Activated CD4-positive, CD25-positive, alpha-beta regulatory T cell treated with anti-CD3 and anti-CD28 coated beads, Interleukin-2, amount 50 U/mL, for 16 hours (primary cell): ENCODE measurements around the gene KHNYN.
A peak's percentile ranks its signal among the peaks of the same experiment; 100 is the strongest.
"Not testable (repeated sequence)": the region's sequence is repeated elsewhere in the genome, so short reads cannot be mapped to it uniquely, and the experiment has no call there.

Experiments
- DNase-seq: peaks from one replicate; pipeline ENCODE4 v3.0.0-alpha.2; 2020; ENCODE audit warnings: low read depth, low spot score

The KHNYN gene

DNA sequence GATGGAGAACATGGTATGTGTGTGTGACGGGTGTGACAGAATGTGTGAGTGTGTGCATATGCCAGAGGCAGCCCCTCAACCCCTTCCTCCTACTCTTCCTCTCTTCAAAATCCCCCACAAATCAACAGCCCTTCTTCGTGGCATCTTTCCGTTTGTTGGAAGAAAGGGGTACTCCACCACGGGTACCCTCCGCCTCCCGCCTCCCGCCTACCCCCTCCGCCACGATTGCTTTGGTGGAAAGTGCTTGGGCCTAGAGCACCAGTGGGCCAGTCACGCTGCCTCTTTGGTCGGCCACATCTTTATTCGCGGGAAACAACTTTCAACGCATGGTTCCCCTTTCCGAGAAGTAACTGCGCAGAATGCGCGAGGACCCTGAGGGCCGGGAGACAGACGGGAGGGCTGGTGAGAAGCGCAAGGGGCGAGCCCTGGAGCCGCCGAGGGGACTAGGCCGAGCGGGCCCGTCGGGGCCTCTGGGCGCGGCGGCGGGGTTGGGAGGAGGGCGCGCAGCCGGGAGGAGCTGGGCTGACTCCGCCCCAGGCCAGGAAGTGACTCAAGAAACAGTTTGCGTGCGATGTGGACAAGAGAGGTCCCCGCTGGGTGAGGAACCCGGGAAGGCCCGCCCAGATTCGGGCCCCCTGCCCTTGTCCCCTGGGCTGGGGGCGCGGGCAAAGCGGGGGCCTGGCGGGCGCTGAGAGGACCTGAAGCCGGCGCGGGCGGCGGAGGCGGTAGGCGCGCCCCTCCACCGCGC, at the start of gene KHNYN, which contains the start of gene CBLN3:
Gene KHNYN (plus strand): TSS at position 560 of the 748 bp plus-strand sequence. CDS start 777 bp downstream, outside the sequence.
Gene CBLN3 (minus strand): TSS at position 274 of the 748 bp plus-strand sequence. CDS start 614 bp downstream, outside the sequence.
- DNase-seq: peak; percentile 73

DNA sequence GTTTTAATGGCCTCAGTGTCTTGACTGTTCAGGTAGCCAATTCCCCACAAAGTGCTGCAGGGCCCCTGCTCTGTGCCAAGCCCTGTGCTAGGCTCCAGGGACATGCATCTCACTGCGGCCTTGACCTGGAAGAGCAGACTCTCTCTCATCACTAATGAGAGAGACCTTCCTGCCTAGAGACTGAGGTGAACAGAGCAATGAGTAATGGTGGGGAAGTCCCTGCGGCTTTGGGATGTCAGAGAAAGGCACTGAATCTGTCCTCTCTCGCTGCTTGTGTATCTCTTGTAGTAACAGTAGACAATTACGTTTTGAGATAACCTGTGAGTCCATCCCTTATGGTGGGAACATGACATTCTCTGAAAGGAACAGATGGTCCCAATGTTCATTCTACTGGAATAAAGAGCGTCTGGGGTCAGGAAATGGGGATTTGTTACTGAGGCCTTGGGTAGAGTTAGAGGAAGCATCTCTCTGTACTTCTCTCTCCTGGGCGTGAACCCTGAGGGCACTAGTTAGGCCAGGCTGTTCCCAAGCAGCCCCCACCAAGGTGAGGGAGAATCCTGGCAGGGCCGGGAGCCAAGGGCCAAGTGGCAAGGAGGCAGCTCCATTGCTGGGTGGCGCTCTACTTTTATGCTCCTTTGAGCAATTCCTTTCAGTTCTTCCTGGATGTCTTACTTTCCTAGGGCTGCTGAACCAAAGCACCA, 48.2 kb upstream of the KHNYN start:
- DNase-seq: no peak

DNA sequence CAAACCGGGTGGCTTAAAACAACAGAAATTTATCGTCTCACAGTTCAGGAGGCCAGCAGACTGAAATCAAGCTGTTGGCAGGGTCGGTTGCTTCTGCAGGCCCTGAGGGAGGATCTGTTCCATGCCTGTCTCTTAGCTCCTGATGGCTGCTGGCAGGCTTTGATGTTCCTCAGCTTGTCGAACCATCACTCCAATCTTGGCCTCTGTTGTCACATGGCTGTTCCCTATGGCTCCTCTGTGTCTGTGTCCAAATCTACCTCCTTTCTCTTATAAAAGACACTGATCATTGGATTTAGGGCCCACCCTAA, 47.7 kb upstream of the KHNYN start:
- DNase-seq: no peak

DNA sequence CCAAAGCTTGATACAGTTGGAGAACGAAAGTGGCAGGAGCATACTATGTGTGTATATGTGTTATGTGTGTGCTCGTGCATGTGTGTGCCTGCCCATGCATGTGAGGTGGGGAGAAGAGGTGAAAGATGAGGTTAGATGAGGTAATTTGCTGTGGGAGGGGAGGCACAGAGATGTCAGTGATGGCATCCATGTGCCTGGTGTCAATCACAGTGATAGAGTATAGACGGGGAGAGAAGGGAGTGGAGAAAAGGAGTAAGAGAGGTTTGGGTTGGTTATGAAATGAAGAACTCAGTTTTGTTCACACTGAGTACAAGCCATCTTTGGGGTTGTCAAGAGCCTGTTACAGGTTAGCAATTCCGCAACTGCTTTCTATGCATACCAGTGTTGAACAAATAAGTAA, 45.6 kb upstream of the KHNYN start:
- DNase-seq: no peak

DNA sequence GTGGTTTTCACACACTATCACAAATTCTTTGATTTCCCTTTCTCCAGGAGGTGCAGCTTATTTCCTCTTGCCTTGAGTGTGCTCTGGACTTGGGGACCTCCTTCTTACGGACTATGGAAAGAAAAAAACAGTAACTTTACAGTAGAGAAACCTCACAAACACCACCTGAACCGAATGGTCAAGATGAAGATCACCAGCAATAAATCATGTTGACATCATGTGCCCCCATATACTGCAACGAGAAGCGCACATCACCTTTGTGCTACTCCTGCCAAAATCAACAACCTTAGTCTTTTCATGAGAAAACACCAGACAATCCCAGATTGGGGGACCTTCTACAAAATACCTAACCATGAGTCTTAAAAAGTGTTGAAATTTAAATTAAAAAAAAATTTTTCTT, 44.2 kb upstream of the KHNYN start:
- no peak for DNase-seq

DNA sequence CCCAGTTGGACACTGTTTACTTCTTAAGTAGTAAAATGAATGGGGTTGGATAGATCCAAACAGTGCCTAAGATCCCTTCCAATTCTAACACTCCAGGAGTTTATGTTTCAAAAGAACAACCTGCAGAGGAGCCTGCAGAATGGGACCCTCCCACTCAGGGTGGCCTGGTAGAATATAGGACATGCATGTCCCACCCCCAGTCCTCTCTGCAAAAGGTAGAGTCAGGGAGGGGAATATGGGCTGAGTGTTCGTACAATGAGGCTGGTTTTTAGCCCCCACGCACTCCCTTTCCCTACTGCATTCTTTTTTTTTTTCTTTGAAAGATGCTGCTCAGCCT, 42.8 kb upstream of the KHNYN start:
- DNase-seq: no peak

DNA sequence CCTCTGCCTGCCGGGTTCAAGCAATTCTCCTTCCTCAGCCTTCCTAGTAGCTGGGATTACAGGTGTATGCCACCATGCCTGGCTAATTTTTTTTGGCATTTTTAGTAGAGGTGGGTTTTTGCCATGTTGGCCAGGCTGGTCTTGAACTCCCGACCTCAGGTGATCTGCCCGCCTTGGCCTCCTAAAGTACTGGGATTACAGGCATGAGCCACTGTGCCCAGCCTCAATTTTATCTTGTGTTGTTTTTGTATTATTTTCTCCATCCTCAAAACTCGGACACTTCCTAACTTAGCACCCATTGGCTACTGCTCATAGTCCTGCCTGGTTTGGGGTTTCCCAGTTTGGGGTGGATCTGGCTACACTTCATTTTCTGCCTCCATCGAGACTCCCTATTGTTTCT, 42.2 kb upstream of the KHNYN start:
- not testable (repeated sequence) for DNase-seq

DNA sequence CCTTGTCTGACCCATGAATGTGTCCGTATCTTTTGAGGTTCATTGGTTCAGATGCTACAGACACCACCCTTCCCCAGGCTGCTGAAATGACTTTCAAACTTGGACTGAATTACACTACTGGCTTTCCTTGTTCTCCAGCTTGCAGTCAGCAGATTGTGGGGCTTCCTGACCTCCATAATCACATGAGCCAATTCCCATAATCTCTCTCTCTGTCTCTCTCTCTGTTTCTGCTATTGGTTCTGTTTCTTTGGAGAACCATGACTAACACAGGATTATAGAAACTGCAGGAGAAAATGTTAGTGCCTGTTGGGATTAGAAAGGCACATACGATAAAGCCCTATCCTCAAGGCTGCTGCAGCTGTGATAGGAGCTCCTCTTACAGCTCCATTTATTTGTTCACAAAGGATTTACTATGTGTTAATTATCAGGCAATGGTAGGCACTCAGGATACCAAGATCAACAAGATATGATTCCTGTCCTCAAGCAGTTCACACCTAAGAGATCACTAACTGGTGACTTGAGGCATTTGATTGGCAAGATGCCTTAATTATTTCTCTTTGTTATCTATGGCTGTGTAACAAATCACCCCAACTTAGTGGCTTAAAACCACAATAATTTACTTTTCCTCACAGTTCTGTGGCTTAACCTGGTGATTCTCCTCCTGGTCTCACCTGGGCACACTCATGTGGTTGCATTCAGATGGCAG, 41.1 kb upstream of the KHNYN start:
- no peak for DNase-seq

DNA sequence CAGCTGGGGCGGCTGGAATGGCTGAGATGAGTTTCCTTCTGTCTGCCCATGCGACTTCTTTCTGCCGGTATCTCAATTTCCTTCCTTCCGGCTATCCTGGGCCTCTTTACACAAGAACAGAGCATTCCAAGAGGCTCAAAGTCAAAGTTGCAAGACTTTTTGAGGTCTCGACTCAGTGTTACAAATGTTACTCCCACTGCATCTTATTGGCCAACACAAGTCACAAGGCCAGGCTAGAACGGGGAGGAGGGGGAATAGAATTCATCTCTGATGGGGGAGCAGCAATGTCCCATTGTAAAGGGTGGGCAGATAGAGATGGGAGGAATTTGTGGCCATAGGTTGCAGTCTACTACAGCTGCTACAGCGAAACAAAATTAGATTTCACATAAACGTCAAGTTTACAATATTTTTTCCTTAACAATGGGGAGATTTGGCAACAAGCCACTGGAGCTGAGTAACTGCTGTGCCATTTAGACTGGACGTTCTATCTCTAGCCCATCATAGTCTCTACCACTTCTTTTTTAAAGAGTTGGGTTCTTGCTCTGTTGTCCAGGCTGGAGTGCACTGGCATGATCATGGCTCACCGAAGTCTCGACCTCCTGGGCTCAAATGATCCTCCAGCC, 40.4 kb upstream of the KHNYN start:
- DNase-seq: no peak

DNA sequence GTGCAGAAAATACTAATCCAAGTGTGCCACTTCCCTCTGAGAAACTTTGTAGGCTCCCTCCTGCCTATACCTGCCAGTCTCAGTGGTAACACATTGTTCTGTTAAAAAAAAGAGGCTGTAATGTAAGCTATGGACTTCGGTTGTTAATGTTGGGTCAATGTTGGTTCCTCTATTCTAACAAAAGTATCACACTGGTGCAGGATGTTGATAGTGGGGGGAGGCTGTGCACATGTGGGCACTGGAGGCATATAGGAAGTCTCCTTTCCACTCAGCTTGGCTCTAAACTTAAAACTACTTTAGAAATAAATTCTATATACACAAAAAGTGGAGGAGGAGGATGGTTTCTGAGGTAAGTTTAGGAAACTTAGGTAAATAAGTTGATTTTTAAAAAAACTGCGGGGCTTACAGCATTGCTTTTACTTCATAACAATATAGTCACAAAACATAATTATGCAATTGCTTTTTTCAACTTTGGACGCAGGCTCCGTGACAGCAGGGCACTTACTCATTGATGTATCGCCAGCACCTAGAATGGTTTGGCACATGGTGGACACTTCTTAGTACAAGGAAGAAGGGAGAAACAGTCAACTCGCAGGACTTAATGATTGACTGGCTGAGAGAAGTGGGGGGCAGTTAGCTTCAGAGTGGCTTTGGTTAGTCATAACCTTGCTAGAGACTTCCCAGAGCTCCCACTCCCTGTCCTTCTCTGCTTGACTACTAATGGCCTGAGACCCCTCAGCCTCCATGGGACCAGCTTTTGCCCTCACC, 38.9 kb upstream of the KHNYN start:
- no peak for DNase-seq

DNA sequence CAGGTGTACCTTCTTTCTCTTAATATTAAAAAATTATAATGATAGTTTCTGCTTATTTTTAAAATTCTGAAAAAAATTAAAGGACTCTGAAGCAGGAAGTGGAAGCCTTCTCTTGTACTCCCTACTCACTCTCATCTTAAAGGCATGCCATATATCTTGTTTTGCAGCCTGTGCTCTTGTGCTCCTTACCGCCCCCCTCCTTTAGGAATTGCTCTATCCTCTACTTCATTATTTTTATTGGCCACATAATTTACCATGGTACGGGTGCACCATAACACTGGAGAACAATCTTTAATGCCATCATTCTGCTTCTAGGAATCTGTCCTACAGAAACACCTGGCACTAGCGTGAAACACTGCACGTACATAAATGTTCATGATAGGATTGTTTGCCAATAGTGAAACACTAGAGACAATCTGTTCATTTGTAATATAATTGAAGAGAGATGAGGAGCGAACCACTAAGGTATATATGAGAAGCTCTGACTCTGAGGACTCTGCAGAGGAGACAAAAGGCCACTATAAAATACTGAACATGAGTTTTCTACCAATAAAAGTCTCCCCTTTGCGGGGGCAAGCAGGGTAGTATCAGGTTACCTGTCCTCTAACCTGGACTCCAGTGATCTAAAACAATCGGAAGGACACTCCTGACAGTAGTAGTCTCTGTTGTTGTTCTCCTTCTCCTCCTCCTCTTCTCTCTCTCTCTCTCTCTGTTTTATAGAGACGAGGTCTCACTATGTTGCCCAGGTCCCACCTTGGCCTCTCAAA, 37.2 kb upstream of the KHNYN start:
- no peak for DNase-seq

DNA sequence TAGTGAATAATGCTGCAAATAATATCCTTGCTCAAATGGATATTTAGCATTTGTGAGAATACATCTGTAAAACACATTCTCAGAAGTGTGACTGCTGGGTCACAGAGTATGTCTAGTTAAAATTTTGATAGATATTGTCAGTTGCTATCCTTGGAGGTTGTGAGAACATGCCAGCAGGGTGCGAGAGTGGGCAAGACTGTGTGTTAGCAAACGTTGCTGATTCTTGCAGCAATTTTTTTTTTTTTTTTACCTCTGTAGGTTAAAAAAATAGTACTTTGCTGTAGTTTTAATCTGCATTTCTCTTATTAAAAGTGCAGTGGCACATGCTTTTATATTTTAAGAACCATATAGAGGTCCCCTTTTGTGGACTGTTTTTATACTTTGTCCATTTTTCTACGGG, 35.5 kb upstream of the KHNYN start:
- no peak for DNase-seq

DNA sequence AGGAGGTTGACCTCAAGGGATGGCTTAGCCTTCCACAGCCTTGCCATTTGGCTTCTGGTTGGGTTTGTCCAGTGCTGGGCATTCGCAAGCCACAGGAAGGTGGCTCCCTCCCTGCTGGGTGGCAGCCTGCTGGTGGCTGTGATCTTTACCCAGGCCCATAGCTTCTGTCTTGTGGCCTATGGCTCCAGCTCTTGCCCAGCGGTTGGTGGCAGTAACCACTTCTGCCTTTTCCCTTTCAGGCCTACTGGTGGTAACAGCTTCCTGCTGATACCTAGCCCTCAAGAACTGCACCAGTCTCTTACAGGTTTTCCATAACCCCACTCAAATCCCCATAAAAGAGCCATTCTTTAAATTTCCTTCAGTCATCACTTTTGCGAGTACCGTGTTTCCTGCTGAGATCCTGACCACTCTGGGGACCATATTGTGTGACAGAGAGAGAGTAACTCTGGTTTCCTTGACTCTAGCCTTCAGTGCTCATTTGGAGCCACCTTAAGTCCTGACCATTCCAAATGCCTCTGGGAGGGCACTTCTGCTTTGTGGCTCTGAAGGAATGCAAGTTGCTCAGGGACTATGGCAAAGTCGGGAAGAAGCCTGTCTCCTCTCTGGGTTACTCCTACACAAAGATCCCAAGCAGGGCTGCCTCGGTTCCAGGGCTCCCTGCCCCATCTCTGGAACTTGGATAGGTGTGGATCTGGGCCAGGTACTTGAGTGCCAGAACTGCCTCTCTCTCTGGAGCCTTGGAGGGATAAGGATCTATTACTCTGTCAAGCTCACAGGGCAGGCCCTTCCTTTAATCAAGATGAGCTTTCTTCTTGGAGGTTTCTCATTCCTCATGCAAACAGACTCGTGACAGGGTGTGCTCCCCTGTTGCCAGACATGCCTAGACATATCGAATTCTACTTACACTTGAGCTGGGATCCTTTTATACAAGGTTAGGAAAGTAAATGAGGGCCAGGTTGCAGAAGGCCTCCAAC, 33.9 kb upstream of the KHNYN start:
- no peak for DNase-seq

DNA sequence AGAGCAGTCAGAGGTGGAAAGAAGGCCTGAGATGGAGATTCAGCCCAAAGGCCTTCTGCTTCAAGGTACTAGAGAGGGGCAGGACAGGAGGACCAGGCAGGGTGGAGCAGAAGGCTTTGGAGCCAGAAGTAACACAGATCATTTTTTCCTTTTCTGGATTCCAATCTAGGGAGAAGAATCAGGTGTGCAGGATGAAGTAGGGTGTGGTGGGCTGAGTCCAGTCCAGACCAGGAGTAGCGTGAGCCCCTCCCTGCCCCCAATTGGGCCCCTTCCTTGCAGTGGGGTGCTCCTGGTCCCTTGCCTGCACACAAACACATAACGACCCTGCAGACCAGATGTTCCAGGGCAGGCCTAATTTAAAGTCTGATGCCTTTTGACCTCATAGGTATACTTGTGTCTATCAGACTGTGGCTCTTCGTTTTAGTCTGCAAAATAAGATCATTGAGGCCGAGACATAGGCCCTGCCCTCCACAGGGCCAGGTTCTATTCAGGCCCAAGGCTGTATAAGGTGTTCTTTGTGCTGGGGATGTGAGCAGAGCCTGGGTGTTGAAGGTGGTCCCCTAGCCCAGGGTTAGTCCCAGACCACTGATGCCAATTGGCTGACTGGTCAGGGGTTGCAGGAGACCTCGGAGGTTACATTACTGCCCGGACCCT, 32.0 kb upstream of the KHNYN start:
- no peak for DNase-seq

DNA sequence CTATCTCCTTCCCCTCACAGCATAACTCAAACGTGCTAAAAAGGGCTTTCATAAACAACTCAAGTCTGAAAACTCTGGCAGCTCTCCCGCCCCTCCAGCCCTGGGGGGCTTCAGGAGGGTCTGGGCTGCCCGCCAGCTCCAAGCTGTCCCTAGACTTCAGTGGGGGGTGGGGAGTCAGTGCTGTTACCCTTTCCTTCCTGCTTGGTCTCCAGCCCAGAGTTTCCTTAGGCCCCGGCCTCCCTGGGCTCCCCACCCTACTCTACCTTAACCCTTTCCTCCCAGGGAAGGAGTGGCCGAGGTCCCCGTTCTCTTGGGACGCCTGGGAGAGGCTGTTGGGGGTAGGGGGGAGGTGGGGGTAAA, 31.5 kb upstream of the KHNYN start:
- DNase-seq: no peak

DNA sequence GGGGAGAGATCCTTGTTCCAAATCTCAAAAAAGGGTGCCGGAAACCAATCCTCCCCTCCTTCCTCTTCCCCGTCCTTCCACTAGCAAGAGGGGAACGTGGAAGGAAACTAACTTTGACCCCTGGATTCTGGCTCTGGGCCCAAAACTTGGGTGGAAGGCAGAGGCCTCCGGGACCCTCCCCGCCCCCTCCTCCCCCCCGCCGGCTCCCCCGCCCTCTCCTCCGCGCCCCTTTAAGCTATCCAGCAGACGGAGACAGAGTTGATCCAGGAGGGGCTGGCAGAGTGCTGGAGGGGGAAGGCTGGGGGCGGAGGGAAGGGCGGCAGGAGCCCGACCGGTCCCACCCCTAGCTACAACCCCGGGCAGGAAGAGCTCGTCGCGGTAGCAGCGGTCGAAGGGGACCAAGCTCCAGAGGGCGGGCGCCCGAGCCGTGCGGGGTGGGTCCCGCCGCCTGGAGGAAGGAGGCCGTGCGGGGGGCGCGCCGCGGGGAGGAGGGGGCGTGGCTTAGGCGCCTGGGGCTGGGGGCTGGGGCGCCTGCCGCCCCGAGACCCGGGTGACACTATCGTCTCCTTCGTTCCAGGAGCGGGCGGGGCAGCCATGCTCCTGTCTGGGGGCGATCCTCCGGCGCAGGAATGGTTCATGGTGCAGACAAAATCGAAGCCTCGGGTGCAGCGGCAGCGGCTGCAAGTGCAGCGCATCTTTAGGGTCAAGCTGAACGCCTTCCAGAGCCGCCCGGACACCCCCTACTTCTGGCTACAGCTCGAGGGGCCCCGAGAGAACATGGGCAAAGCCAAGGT, 30.9 kb upstream of the KHNYN start, which contains the start of gene NYNRIN:
Gene NYNRIN (plus strand): TSS at position 351 of the 794 bp plus-strand sequence. CDS start 244 bp downstream, at position 595.
- DNase-seq: no peak

DNA sequence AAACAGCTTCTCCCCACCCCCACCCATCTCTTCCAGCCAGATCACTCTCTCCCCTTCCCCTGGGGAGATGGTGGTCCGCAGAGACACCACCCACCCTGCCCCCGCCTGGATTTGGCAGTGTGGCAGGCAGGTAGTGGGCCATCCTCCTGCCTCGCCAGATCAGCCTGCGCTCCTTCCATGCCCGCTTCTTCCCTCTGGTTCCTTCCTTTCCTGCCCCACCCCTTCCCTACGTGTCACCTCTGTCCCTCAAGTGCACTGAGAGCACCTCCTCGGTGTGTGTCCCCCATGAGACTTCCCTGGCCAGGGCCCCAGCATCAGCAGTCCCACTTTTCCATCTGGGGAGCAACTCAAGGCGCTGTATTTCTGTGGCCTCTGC, 30.3 kb upstream of the KHNYN start:
- DNase-seq: no peak

DNA sequence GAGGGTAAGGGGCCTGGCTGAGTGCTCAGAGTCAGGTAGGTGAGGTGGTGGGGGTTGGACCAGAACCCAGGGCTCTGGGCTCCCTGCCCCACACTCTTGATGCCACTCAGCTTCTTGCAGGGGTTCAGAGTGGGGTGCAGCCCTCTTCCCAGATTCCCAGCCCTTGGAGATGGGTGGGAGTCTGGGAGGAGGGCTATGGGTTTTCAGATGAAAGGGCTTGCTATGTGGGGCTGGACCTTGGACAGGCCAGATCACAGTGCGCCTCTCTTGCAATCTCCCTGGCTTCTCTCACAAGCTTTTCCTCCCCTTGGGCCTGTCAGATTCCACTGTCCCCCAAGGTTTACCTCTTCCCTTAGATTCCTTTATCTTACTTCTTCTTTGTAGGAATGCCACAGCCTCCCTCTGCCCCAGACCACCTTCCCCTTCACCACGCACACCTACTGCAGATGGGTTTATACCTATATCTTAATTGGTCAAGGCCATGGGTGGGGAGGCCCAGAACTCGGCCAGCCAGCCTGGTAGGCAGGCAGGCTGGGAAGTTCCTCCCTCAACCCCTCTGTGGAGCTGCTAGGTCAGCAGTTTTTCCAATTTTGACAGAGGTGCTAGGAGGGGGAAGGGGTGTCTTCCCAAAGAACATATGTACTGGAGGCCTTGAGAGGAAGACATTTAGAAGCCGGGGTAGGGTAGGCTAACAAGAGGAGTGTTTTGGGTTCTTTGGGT, 29.6 kb upstream of the KHNYN start:
- DNase-seq: no peak
